HG02852 (cell line): ENCODE data around the gene MFN2.
"Not testable (repeated sequence)": the region's sequence is repeated elsewhere in the genome, so short reads cannot be mapped to it uniquely, and the experiment has no call there.

Experiments
- ATAC-seq: cut with Tn5 transposase; IDR thresholded peaks from one replicate; pipeline ENCODE4 v1.9.1; 2021; ENCODE audit warnings: mild to moderate bottlenecking, moderate library complexity; ENCODE audit not compliant: unreplicated experiment

MFN2 gene

DNA sequence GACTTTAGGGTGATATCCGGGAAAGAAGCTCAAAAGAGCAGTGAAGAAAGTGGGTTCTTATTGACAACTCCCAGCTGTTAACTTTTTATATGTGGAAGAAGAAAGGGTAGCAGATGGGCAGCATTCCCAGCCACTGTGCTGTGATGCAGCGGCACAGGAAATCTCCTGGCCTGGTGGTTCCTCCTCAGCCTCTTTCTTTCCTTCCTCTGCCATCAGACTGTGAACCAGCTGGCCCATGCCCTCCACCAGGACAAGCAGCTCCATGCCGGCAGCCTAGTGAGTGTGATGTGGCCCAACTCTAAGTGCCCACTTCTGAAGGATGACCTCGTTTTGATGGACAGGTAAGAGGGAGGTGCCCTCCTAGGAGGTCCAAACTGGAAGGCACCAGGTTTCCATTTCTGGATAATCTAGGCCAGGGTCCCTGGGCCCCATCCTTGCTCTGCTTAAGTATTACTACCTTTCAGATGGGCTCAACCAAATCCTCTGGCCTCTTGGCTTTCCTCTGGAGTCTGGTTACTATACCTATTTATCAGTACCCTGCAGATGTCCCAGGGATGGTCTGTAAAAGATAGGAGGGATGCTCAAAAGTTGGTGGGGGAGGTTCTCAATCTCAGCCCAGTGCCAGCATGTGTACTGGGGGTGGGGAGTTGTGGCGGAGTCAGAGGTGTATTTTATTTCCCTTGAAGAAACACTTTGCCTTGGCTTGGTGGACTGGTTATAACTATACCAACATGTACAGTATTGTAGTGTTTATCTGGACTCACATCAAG is 17.0 kb downstream of the MFN2 start:
- no peak for ATAC-seq

GRCh38 chr1:11998636-11999035 is 18.4 kb downstream of the MFN2 start:
- no peak for ATAC-seq

GRCh38 chr1:11999236-11999635 is 19.0 kb downstream of the MFN2 start:
- ATAC-seq: no peak

- ATAC-seq: no peak
Measured at GRCh38 chr1:12001249-12001917, 21.1 kb downstream of the MFN2 start.

GRCh38 chr1:12001996-12002493 is 21.8 kb downstream of the MFN2 start:
- ATAC-seq: no peak

DNA sequence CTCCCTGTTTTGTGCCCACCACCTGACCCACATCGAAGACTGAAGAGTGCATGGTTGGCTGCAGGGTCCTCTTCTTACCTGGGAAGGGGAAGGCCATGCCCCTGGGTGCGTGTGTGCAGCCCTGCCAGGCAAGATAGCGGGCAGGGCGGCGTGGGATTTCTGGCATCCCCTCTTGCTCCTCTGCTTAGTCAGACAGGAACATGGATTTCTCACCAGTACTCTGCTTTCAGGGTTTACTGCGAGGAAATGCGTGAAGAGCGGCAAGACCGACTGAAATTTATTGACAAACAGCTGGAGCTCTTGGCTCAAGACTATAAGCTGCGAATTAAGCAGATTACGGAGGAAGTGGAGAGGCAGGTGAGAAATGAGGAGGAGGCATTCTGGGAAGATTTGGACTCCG is 23.5 kb downstream of the MFN2 start:
- no peak for ATAC-seq

- no peak for ATAC-seq
Measured at GRCh38 chr1:12005488-12006166, 25.4 kb downstream of the MFN2 start.

DNA sequence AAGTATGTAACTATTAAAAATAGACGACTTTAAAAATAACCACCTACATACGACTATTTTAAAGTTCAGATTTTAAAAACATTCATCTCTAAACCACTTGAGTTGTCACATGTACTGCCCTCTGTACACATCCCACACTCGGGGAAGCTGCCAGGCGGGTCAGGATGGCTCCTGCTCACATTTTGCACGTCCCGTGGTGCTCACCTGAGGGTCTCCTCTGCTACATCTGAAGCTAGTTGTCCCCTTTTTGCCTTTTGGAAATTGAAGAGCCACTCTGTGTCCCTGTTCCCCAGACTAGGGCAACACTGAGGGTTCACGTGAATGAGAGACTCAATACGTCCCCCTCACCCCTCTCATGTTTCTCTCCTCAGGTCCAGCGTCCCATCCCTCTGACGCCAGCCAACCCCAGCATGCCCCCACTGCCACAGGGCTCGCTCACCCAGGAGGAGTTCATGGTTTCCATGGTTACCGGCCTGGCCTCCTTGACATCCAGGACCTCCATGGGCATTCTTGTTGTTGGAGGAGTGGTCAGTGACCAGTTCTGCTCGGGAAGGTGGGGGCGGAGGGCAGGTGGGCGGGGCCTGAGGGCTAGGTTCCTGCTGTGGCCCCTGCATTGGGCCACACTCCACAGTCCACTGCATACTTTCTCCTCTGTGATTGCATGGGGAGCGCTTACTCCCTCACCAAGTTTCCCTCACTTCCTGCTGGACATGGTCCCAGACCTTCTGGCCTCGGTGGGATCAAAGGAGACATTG is 26.1 kb downstream of the MFN2 start:
- ATAC-seq: no peak

DNA sequence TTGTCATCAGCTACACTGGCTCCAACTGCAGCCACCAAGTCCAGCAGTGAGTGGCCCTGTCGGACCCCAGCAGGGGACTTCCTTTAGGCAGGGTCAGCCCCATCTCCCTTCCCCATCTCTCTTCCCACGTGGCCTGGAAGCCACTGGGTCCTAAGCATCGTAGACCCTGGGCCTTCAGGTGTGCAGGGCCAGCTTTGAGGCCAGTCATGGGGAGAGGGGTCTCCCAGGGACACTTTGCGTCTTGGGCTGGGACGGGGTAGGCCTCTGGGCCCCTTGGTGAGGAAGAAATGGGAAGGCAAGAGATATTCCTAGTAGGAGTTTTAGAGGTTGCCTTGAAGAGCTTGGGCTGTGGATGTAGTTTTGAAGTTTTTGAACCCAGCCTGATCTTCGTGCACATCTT is 27.0 kb downstream of the MFN2 start:
- ATAC-seq: no peak

DNA sequence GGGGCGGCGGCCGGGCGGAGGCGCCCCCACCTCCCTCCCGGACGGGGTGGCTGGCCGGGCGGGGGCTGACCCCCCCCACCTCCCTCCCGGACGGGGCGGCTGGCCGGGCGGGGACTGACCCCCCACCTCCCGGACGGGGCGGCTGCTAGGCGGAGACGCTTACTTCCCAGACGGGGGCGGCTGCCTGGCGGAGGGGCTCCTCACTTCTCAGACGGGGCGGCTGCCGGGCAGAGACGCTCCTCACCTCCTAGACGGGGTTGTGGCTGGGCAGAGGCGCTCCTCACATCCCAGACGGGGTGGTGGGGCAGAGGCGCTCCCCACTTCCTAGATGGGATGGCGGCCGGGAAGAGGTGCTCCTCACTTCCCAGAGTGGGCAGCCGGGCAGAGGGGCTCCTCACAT is 28.1 kb downstream of the MFN2 start:
- ATAC-seq: not testable (repeated sequence)

DNA sequence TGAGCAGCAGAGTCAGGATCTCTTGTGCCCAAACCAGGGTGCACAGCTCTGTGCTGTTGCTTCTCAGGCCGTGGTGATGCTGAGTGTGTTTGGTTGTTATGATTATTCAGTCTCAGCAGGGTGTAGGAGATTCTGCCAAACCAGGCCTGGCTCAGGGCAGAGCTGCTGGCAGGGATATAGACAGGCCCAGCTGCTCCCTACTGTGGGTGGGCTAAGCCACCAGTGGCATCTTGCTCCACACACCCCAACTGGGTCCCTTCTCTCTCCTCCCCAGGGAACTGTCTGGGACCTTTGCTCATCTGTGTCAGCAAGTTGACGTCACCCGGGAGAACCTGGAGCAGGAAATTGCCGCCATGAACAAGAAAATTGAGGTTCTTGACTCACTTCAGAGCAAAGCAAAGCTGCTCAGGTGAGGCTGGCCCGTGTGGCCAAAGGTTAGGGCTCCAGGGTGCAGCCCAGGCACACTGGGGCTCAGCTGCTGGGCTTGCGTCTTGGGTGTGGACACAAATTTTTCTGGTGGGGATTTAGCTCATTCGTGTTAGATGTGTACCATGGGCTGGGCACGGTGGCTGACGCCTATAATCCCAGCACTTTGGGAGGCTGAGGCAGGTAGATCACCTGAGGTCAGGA is 29.2 kb downstream of the MFN2 start:
- ATAC-seq: no peak

DNA sequence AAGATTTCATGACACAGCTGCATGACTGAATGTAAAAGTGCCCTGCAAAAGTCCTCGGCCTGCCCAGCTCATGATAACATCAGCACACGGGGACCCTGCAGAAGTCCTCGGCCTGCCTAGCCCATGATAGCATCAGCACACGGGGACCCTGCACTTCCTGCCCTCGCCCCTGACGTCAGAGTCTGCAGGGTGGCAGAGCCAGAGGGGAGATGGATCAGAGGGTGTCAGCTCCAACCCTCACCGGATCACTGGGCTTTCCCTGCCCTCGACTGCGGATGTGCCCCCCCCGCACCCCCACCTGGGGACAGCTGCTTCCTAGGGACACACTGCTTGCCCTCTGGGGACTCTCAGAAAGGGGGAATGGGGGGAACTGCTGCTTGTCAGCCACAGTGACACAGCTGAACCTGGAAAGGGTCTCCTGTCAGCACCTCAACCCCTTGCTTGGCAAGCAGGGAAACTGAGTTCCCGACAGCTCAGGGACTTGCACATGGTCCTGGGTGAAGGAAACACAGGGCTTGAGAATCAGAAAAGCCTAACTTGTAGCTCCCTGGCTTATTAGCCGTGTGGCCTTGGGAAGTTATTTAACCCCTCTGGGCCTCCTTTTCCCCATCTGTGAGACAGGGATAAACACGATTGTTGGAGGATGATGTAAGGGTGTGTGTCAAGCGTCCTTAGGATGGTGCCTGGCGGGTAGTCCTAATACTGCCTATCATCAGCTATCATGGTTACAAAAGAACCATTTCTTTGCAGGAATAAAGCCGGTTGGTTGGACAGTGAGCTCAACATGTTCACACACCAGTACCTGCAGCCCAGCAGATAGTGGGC is 30.7 kb downstream of the MFN2 start:
- no peak for ATAC-seq

- ATAC-seq: no peak
Measured at GRCh38 chr1:12011998-12012397, 31.8 kb downstream of the MFN2 start.

GRCh38 chr1:12012560-12013316 is 32.5 kb downstream of the MFN2 start:
- ATAC-seq: no peak

DNA sequence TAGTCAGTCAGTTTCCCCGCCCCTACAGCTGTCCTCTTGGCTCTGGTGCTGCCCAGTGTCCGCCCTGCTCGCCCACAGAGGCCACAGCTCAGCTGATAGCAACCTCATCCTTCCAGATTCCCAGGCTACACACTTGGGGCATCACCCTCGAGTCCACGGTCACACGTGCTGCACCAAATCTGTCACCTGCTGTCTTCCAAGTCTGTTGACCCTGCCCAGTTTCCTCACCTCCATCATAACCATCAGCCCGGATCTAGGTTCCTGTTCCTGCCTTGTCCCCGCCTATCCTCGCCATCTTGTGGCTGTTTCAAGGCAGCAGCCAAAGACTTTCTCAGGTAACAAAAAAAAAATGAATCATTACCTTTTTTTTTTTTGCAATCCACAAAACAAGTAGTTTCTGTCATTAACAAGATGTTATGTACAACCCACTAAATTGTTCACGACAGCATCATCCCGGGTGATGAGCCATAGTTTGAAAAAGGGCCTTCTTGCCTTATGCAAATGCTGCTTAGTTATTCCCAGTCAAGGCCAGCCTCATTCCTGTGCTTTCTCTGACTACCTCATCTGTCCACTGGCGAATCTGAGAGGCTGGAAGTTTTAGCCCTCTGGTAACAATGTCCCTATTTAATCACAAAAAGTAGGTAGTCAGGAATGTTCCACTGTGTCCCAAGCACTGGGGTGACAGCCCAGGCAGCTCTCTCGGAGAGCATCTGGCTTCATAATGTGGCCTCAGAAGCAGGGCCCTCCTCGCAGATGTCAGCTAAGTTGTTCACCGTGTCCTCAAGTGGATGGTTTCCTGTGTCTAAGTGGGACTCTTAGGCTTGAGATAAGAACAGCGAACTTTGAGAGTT is 34.1 kb downstream of the MFN2 start:
- ATAC-seq: no peak

DNA sequence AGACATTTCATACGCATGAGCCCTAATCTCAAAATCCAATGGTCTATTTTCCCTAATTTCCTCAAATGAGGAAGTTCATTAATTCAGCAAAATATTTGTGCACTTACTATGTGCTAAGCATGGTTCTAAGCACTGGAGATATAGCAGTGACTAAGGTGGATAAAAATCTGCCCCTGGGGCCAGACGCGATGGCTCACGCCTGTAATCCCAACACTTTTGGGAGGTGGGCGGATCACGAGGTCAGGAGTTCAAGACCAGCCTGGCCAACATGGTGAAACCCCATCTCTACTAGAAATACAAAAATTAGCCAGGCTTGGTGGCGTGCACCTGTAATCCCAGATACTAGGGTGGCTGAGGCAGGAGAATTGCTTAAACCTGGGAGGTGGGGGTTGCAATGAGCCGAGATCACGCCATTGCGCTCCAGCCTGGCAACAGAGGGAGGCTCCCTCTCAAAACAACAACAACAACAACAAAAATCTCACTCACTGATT is 34.8 kb downstream of the MFN2 start:
- no peak for ATAC-seq

- no peak for ATAC-seq
Measured at GRCh38 chr1:12015499-12015898, 35.3 kb downstream of the MFN2 start.

DNA sequence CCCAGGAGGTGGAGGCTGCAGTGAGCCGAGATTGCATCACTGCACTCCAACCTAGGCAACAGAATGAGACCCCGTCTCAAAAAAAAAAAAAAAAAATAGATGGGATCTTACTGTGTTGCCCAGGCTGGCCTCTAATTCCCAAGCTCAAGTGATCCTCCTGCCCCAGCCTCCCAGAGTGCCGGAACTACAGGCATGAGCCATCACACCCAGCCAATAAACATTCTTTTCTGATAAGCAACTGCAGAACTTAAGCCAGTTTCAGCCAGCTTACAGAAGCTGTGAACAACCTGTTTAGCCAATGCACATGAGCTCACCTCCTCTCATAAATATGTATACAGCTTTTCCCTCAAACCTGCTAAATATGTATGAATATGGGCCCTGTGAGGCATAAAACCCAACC is 35.9 kb downstream of the MFN2 start:
- ATAC-seq: no peak
